Activated CD4-positive, CD25-positive, alpha-beta regulatory T cell treated with anti-CD3 and anti-CD28 coated beads, Interleukin-2, amount 50 U/mL, for 24 hours (primary cell): ENCODE data around the gene FOXF1.
A peak's percentile ranks its signal among the peaks of the same experiment; 100 is the strongest.

Experiments
- ATAC-seq, 2 donors: fragments of 150-1000 bp; cut with Tn5 transposase; one replicate each; pipeline ENCODE4 v1.10.0; 2021; ENCODE audit warnings: mild to moderate bottlenecking in 1 of 2, moderate library complexity in 1 of 2

Gene FOXF1

GRCh38 chr16:86558355-86559193 is 48.2 kb downstream of the FOXF1 start:
- ATAC-seq: no peak

- no peak for ATAC-seq
Observed at GRCh38 chr16:86559802-86560305, 49.5 kb downstream of the FOXF1 start.

- no peak for ATAC-seq
Observed at GRCh38 chr16:86562356-86562755, 52.0 kb downstream of the FOXF1 start.

- ATAC-seq: peak; percentile 76 to 86
Observed at GRCh38 chr16:86563469-86564345, 53.4 kb downstream of the FOXF1 start.
